Measurements from ENCODE around the gene SMAD4.
"Not testable (repeated sequence)": the region's sequence is repeated elsewhere in the genome, so short reads cannot be mapped to it uniquely, and the experiment has no call there.

- TF ChIP-seq SUZ12 (IDR thresholded peaks at IDR 0.05; ENCODE audit: extremely low read depth, insufficient read depth, insufficient read length); YY1 (IDR thresholded peaks at IDR 0.05; ENCODE audit: insufficient read depth, insufficient read length); ZNF274 (IDR thresholded peaks at IDR 0.05; ENCODE audit: low read depth, low read length): not testable (repeated sequence)
Observed at GRCh38 chr18:51003174-51003573, 26.8 kb upstream of the SMAD4 start.
